Vagina (tissue), 2 donors: ENCODE data around the gene CA7. TPM values are rescaled to one million over a fixed set of nuclear protein-coding genes. Genes with fewer than 3 reads are reported as not detected.

Experiments
- DNase-seq, 2 donors: peaks; one replicate each; pipeline ENCODE4 v3.0.0-alpha.2; 2017; ENCODE audit errors: extremely low spot score in 2 of 2
- H3K27ac ChIP-seq: fragments of 200-600 bp; sonication (generic); one replicate; pipeline ENCODE4 v1.5.1; 2019
- H3K27me3 ChIP-seq: fragments of 200-600 bp; sonication (generic); one replicate; pipeline ENCODE4 v1.5.1; 2019
- H3K36me3 ChIP-seq, 2 donors: fragments of 200-600 bp; sonication (generic); one replicate each; pipeline ENCODE4 v1.5.1; 2017 to 2019
- H3K4me1 ChIP-seq: fragments of 200-600 bp; sonication (generic); one replicate; pipeline ENCODE4 v1.5.1; 2019
- H3K4me3 ChIP-seq, 2 donors: fragments of 200-600 bp; sonication (generic); 1 replicate in 1 of 2; 2 replicates in 1 of 2; pipeline ENCODE4 v1.5.1; 2016 to 2019
- H3K9me3 ChIP-seq: fragments of 200-600 bp; sonication (generic); one replicate; pipeline ENCODE4 v1.5.1; 2019
- POLR2A ChIP-seq, 2 donors: fragments of 450-650 bp; IDR thresholded peaks; one replicate each; pipeline ENCODE4 v1.6.1; 2017; ENCODE audit warnings: antibody characterized with exemption in 2 of 2, mild to moderate bottlenecking in 2 of 2, moderate library complexity in 2 of 2
- POLR2AphosphoS5 ChIP-seq, 2 donors: sonication (generic); formaldehyde crosslinking; IDR thresholded peaks; one replicate each; pipeline ENCODE4 v1.9.0; 2017; ENCODE audit warnings: antibody characterized with exemption in 2 of 2, mild to moderate bottlenecking in 2 of 2, low read depth in 1 of 2; ENCODE audit not compliant: insufficient read depth in 1 of 2
- intact Hi-C: fragments of 100-400 bp; cut with DNase I; formaldehyde crosslinking; loops from one replicate; pipeline ENCODE4 v1.15.1; 2023
- total RNA-seq: library from RNA; depleted of rRNA; stranded (reverse); fragments of >200 nt; gene quantifications from one replicate; pipeline ENCODE4 v1.2.3, GENCODE V29; 2016
- TF ChIP-seq, protein P1 (sequence below), 3 experiments: fragments of 450-650 bp in 2 of 3; fragments of 200-600 bp in 1 of 3; sonication (generic) in 1 of 3; IDR thresholded peaks; one replicate each; pipeline ENCODE4 v1.5.1; 2017 to 2019; ENCODE audit warnings: antibody characterized with exemption in 3 of 3, mild to moderate bottlenecking in 2 of 3, moderate library complexity in 2 of 3

Gene CA7
- total RNA-seq, 1 donor from 2014 or later = not detected

DNA sequence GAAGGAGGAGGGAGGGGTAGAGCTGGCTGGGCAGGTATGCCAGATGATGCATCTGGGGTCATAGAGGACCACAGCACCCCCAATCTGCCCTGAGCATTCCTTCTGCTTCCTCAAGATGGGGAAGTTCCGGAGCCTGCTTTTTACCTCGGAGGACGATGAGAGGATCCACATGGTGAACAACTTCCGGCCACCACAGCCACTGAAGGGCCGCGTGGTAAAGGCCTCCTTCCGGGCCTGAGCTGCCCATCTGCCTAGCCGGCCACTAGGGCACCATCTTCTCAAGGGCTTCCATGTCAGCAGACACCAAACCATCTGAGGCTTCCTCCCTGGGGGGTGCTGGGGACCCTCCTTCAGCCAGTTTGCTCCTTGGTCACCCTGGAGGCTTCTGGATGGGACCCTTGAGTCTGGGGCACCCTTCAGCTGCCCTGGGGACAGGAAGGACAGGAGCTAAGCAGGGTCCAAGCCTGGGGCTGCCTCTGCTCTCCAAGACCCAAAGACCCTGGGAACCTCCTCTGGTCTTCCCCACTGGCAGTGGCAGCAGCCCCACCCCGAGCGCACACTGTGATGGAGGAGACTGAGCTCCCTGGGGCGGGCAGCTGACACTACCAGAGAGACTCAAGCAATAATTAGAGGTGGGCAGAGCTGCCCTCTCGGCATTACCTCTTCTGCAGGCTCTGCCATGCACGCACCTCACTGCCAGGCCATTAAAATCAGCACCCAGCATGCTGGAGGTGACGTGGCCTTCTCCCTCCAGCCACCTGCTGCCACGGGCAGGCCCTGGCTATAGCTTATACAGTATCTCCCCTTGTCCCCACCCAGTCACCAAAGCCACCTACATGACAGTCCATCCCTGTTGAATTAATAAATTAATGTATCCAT lies 9.3 kb downstream of the CA7 start:
- H3K9me3 ChIP-seq = no peaks in the 10 kb centered on the region
- H3K27me3 ChIP-seq = no peaks in the 10 kb centered on the region
- intact Hi-C loops = no loop called here
- no peaks in the 10 kb centered on the region for H3K4me1 ChIP-seq
- H3K36me3 ChIP-seq = no peaks in the 10 kb centered on the region
- no peak for DNase-seq
- no peak overlapping the region for H3K27ac ChIP-seq
- H3K4me3 ChIP-seq = no peak overlapping the region
- TF ChIP-seq POLR2A (IDR thresholded peaks at IDR 0.05) (no peak), POLR2AphosphoS5 (IDR thresholded peaks at IDR 0.05; ENCODE audit: insufficient read depth in 1 of 2, low read depth in 1 of 2) (no peak)

DNA sequence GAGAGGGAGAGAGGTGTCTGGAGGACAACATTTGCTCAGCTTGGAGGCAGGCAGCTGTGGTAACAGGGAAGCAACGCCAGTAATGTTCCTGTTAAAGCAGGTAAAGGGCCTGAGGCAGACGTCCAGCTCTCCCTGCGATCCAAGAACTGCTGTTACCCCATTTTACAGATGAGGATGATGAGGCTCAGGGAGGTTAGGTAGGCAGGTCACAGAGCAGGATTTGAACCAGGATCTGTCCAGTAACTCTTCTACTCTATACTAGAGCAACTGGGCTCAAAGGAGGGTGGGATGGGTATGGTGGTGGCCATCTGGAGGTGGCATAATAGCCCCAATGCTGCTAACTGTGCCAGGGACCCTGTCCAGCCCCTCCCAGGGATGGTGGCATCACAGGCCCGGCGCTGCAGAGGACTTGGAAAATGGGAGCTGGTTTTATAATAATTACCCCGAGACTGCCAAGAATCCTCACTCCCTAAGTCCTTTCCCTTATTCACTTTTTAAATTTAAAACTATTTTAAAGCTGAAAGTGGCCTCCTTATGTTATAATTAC lies 12.0 kb downstream of the CA7 start:
- Histone ChIP-seq H3K4me3 (no peak overlapping the region), H3K27ac (no peak overlapping the region), H3K9me3 (no peaks in the 10 kb centered on the region), H3K36me3 (no peaks in the 10 kb centered on the region), H3K4me1 (no peaks in the 10 kb centered on the region), H3K27me3 (no peaks in the 10 kb centered on the region)
- TF ChIP-seq POLR2AphosphoS5 (IDR thresholded peaks at IDR 0.05; ENCODE audit: insufficient read depth in 1 of 2, low read depth in 1 of 2) (no peak), POLR2A (IDR thresholded peaks at IDR 0.05) (no peak)
- TF ChIP-seq, protein P1, sequence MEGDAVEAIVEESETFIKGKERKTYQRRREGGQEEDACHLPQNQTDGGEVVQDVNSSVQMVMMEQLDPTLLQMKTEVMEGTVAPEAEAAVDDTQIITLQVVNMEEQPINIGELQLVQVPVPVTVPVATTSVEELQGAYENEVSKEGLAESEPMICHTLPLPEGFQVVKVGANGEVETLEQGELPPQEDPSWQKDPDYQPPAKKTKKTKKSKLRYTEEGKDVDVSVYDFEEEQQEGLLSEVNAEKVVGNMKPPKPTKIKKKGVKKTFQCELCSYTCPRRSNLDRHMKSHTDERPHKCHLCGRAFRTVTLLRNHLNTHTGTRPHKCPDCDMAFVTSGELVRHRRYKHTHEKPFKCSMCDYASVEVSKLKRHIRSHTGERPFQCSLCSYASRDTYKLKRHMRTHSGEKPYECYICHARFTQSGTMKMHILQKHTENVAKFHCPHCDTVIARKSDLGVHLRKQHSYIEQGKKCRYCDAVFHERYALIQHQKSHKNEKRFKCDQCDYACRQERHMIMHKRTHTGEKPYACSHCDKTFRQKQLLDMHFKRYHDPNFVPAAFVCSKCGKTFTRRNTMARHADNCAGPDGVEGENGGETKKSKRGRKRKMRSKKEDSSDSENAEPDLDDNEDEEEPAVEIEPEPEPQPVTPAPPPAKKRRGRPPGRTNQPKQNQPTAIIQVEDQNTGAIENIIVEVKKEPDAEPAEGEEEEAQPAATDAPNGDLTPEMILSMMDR (IDR thresholded peaks at IDR 0.05) = no peak
- intact Hi-C loops = no loop called here
- no peak for DNase-seq

DNA sequence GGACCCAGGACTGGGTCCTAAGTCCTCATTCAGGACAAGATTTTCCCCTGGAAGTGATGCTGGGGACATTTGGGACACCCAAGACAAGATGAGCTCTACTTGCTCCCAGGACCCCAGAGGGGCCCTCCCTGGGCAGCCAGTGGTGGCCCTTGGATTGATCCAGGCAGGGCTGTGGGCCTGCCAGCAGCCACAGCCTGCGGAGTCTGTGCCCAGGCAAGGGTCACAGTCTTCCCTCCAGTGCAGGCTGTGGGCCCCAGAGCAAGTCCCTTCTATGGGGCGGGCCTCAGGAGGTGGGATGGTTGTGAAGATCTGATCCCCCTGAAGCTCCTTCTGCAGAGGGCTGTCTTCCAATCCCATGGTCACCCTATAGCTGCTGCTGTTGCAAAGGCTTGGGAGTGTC lies 12.6 kb downstream of the CA7 start:
- no peak for DNase-seq
- Histone ChIP-seq H3K27me3 (no peaks in the 10 kb centered on the region), H3K9me3 (no peaks in the 10 kb centered on the region), H3K36me3 (no peaks in the 10 kb centered on the region), H3K4me1 (no peaks in the 10 kb centered on the region), H3K27ac (no peak overlapping the region), H3K4me3 (no peak overlapping the region)
- intact Hi-C loops = no loop called here
- TF ChIP-seq POLR2AphosphoS5 (IDR thresholded peaks at IDR 0.05; ENCODE audit: insufficient read depth in 1 of 2, low read depth in 1 of 2) (no peak), POLR2A (IDR thresholded peaks at IDR 0.05) (no peak)
- TF ChIP-seq, protein P1 (IDR thresholded peaks at IDR 0.05) = no peak

DNA sequence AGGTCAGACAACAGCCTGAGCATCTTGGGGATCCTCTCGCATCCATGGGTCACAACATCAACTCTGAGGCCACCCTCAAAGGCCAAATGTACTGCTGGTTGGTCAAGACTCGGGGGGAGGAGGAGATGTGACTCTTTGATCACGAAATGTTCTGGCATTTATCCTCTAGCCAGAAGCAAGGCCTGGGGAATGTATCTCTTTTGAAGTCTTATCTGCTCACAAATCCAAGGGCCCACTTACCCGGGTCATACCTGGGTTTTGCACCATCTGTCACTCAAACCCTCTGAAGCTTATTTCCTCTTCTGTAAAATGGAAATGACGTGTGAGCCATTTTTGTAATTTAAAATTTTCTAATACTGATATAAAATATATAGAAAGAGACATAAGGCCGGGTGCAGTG lies 13.2 kb downstream of the CA7 start:
- Histone ChIP-seq H3K36me3 (no peaks in the 10 kb centered on the region), H3K27me3 (no peaks in the 10 kb centered on the region), H3K4me3 (no peak overlapping the region), H3K9me3 (no peaks in the 10 kb centered on the region), H3K4me1 (no peaks in the 10 kb centered on the region), H3K27ac (no peak overlapping the region)
- intact Hi-C loops = no loop called here
- no peak for DNase-seq
- TF ChIP-seq POLR2AphosphoS5 (IDR thresholded peaks at IDR 0.05; ENCODE audit: insufficient read depth in 1 of 2, low read depth in 1 of 2) (no peak), POLR2A (IDR thresholded peaks at IDR 0.05) (no peak)
- TF ChIP-seq, protein P1 (IDR thresholded peaks at IDR 0.05) = no peak

DNA sequence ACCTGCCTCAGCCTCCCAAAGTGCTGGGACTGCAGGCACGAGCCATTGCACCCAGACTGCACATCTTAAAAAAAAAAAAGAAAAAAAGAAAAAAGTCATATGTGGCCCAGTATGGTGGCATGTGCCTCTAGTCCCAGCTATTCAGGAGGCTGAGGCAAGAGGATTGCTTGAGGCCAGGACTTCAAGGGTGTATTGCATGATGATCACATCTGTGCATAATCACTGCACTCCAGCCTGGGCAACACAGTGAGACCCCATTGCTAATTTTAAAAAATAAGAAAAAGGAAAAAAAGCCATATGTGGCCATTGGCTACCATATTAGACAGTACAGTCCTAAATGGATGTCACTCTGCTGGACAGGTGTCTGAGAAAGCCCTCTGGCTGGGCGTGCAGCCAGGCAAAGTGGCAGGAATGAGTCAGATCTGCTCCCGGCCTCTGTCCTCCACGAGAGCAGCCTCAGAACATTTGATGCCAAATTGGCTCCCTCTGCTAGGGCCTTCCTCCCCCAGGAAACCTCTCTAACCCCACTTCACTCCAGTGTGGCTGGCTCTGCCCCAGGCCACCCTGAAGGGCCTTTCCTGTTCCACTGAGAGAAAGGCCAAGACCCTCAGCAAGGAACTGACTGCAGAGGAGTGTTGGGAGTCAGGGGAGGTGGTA lies 14.7 kb downstream of the CA7 start:
- TF ChIP-seq, protein P1 (IDR thresholded peaks at IDR 0.05) = no peak
- no peak for TF ChIP-seq POLR2AphosphoS5 (IDR thresholded peaks at IDR 0.05; ENCODE audit: insufficient read depth in 1 of 2, low read depth in 1 of 2)
- TF ChIP-seq POLR2A (IDR thresholded peaks at IDR 0.05) = no peak
- DNase-seq = no peak
- no peaks in the 10 kb centered on the region for H3K9me3 ChIP-seq
- no peaks in the 10 kb centered on the region for H3K4me1 ChIP-seq
- intact Hi-C loops = no loop called here
- no peak overlapping the region for H3K27ac ChIP-seq
- no peaks in the 10 kb centered on the region for H3K36me3 ChIP-seq
- H3K27me3 ChIP-seq = no peaks in the 10 kb centered on the region
- H3K4me3 ChIP-seq = no peak overlapping the region
